Central memory CD4-positive, alpha-beta T cell (primary cell): ENCODE data around the gene INPP5A.
"Not testable (repeated sequence)": the region's sequence is repeated elsewhere in the genome, so short reads cannot be mapped to it uniquely, and the experiment has no call there.

Experiments
- DNase-seq: peaks from one replicate; pipeline ENCODE4 v3.0.0; 2022

INPP5A gene

GRCh38 chr10:132810807-132811700 is 273.5 kb downstream of the INPP5A start:
- no peak for DNase-seq

GRCh38 chr10:132811891-132812481 is 274.4 kb downstream of the INPP5A start:
- DNase-seq = no peak

GRCh38 chr10:132812520-132812919 is 274.9 kb downstream of the INPP5A start:
- DNase-seq = no peak

GRCh38 chr10:132813001-132813401 is 275.4 kb downstream of the INPP5A start:
- DNase-seq = no peak

GRCh38 chr10:132813560-132814468 is 276.2 kb downstream of the INPP5A start:
- no peak for DNase-seq

- DNase-seq = no peak
These were observed 276.9 kb downstream of the INPP5A start for GRCh38 chr10:132814469-132814856.

- no peak for DNase-seq
These were observed 277.7 kb downstream of the INPP5A start for GRCh38 chr10:132815168-132815857.

- DNase-seq = no peak
These were observed 279.1 kb downstream of the INPP5A start for GRCh38 chr10:132816718-132817117.

GRCh38 chr10:132817701-132818211 is 280.2 kb downstream of the INPP5A start:
- no peak for DNase-seq

- DNase-seq = no peak
These were observed 282.5 kb downstream of the INPP5A start for GRCh38 chr10:132820056-132820455.

GRCh38 chr10:132825783-132826523 is 288.4 kb downstream of the INPP5A start:
- not testable (repeated sequence) for DNase-seq

GRCh38 chr10:132826524-132827422 is 289.2 kb downstream of the INPP5A start:
- no peak for DNase-seq

- no peak for DNase-seq
These were observed 289.8 kb downstream of the INPP5A start for GRCh38 chr10:132827423-132827789.

GRCh38 chr10:132827861-132828539 is 290.4 kb downstream of the INPP5A start:
- no peak for DNase-seq

GRCh38 chr10:132828681-132829080 is 291.1 kb downstream of the INPP5A start:
- no peak for DNase-seq

- DNase-seq = no peak
These were observed 291.8 kb downstream of the INPP5A start for GRCh38 chr10:132829403-132829802.

- DNase-seq = no peak
These were observed 294.8 kb downstream of the INPP5A start for GRCh38 chr10:132832186-132832969.
